GM06990 (cell line): ENCODE results near the gene TGFB1.

ENCODE experiments used
- DNase-seq: peaks from one replicate; pipeline ENCODE4 v3.0.0-alpha.2; 2011; ENCODE audit not compliant: insufficient read length; ENCODE audit errors: extremely low read depth
- H3K27me3 ChIP-seq: replicated peaks from 2 replicates; pipeline ENCODE4 v1.6.0; 2011; ENCODE audit warnings: low read length; ENCODE audit not compliant: control insufficient read depth, insufficient read depth
- H3K36me3 ChIP-seq: 2 replicates; pipeline ENCODE4 v1.5.1; 2011; ENCODE audit warnings: low read length; ENCODE audit not compliant: control insufficient read depth, insufficient read depth
- H3K4me3 ChIP-seq: replicated peaks from 2 replicates; pipeline ENCODE4 v1.5.1; 2011; ENCODE audit warnings: low read depth, mild to moderate bottlenecking, control low read depth, low read length
- CTCF ChIP-seq: IDR thresholded peaks from 2 replicates; pipeline ENCODE4 v1.5.1; 2011; ENCODE audit warnings: low read length, control low read depth, mild to moderate bottlenecking, inconsistent platforms; ENCODE audit not compliant: insufficient read depth, poor library complexity, severe bottlenecking

Gene TGFB1

GRCh38 chr19:41353466-41354342, at the start of gene TGFB1:
TSS of gene TGFB1 (minus strand) at chr19:41353922. CDS start at chr19:41353044, 878 bp downstream.
- DNase-seq = peak; percentile 93
- peak within 1 kb of the TSS; percentile 94 for H3K4me3 ChIP-seq
- H3K36me3 ChIP-seq = peaks cover 2% of the 10 kb centered on the region
- H3K27me3 ChIP-seq = no peaks in the 10 kb centered on the region
- TF ChIP-seq CTCF = peak; percentile 92

GRCh38 chr19:41402010-41402409, 48.3 kb upstream of the TGFB1 start:
- peaks cover 4% of the 10 kb centered on the region for H3K36me3 ChIP-seq
- no peak for DNase-seq
- no peaks in the 10 kb centered on the region for H3K27me3 ChIP-seq
- H3K4me3 ChIP-seq = no peak overlapping the region
- TF ChIP-seq CTCF = no peak

- TF ChIP-seq CTCF = no peak
- Histone ChIP-seq H3K27me3 (no peaks in the 10 kb centered on the region), H3K36me3 (peaks cover 4% of the 10 kb centered on the region), H3K4me3 (no peak overlapping the region)
- no peak for DNase-seq
These were observed 47.8 kb upstream of the TGFB1 start for GRCh38 chr19:41401483-41401882.

GRCh38 chr19:41399525-41399924, 45.8 kb upstream of the TGFB1 start:
- TF ChIP-seq CTCF = no peak

GRCh38 chr19:41399091-41399490, 45.4 kb upstream of the TGFB1 start:
- Histone ChIP-seq H3K36me3 (peaks cover 4% of the 10 kb centered on the region), H3K27me3 (no peaks in the 10 kb centered on the region), H3K4me3 (peak overlapping the region; percentile 93)
- no peak for DNase-seq
- no peak for TF ChIP-seq CTCF

More at GRCh38 chr19:41399525-41399924, 45.8 kb upstream of the TGFB1 start:
- Histone ChIP-seq H3K4me3 (no peak overlapping the region), H3K27me3 (no peaks in the 10 kb centered on the region), H3K36me3 (peaks cover 4% of the 10 kb centered on the region)
- DNase-seq = no peak

- Histone ChIP-seq H3K4me3 (peak overlapping the region; percentile 93), H3K27me3 (no peaks in the 10 kb centered on the region), H3K36me3 (peaks cover 4% of the 10 kb centered on the region)
- DNase-seq = no peak
- no peak for TF ChIP-seq CTCF
These were observed 44.9 kb upstream of the TGFB1 start for GRCh38 chr19:41398598-41398997.
